Medulla oblongata (tissue), 1 donor: ENCODE measurements around the gene LYPD6B.

ENCODE experiments used
- DNase-seq: peaks from one replicate; pipeline ENCODE4 v3.0.0-alpha.2; 2015; ENCODE audit errors: extremely low spot score

Gene LYPD6B

GRCh38 chr2:149112068-149112467 is 73.6 kb downstream of the LYPD6B start:
- no peak for DNase-seq

- no peak for DNase-seq
These were observed 74.2 kb downstream of the LYPD6B start for GRCh38 chr2:149112713-149113112.

DNA sequence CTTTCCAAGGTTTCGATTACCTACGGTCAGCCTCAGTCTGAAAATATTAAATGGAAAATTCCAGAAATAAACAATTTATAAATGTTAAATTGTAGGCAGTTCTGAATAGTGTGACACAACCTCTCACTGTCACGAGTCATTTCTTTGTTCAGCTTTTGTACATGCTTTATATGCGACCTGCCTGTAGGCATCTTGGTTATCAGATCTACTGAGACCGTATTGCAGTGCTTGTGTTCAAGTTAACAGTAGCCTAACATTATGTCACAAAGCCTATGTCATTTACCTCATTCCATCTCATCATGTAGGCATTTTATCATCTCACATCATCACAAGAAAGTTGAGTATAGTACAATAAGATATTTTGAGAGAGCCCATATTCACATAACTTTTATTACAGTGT is 77.3 kb downstream of the LYPD6B start:
- no peak for DNase-seq

DNA sequence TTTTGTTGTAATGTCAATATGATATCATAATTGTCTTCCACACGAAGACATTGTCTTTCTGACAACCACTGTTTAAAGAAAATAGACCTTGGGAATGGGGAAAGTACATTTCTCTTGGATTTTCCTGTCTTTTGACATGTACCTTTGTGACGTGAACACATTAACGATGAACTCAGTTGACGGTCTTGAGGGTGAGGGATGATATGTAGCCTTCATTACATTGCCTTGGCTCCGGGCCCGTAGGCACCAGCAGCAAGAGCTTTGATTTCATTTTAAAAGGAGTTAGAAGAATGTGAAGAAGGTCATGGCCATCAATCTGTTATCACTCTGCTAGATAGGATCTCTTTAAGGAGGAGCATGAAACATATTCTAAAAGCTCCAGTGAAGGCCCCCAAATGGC is 80.9 kb downstream of the LYPD6B start:
- no peak for DNase-seq

DNA sequence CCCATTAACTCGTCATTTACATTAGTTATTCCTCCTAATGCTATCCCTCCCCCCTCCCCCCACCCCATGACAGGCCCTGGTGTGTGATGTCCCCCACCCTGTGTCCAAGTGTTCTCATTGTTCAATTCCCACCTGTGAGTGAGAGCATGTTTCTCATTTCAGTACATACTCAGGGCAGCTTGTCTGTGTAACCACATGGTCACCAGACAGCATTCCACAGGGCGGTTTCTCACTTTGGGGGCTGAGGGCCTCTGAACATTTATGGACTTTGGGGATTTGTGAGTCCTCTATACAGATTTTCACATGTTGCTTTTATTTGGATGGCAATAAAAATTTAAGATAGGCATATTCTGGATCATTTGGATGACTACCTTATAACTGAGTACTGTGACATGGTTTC is 84.0 kb downstream of the LYPD6B start:
- DNase-seq, result no peak

DNA sequence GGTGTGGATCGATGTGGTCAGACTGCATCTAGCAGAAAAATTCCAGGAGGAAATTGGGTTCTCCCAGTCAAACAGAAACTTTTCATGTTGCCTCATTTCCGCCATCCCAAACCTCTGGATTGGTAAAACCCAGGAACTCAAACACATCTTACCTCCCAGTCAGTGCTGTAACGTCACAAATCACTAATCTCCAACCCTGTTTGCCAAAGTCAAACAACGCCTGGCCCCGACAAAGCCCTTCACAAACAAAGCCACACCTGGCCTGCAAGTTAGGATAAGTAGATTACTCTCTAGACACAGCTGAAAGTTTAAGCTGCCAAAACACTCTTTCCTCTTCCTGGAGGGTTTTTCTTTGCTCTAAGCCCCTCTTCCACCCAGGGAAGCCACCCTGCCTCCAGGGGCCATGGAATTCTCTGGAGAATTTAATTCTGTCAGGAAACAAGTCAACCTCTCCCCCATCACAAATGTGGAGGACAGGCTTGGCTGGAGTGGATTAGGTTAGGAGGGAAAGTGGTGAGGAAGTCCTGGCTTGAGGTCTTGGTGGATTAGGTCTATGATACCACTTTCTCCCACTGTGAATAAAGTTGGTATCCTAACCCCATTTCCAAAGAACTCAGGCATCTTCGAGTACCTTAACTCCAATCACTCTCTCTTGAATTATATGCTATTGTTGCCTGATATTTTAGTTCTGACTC is 86.7 kb downstream of the LYPD6B start:
- no peak for DNase-seq

DNA sequence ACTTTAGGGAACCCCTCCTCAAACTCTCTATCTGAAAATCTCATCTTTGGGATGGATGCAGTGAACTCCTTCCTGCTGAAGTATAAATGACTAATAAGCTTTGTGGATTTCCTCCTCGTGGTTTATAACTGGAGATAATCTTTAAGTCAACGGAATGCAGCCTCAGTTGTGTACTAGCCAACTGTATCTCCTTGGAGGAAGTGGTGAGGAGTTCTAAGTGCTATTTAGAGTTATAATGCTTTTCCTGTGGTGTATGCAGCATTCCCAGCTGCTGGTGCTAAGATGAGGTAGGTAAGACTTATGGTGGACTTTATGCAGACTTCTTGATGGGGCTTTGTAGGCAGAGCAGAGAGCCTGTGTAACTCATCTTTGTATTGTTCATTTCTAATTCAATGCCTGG is 90.9 kb downstream of the LYPD6B start:
- no peak for DNase-seq

- no peak for DNase-seq
These were observed 93.8 kb downstream of the LYPD6B start for GRCh38 chr2:149132339-149132738.

- no peak for DNase-seq
These were observed 94.4 kb downstream of the LYPD6B start for GRCh38 chr2:149132901-149133300.

- DNase-seq, result no peak
These were observed 95.9 kb downstream of the LYPD6B start for GRCh38 chr2:149134335-149134923.

- DNase-seq, result no peak
These were observed 97.6 kb downstream of the LYPD6B start for GRCh38 chr2:149136111-149136510.

- DNase-seq, result no peak
These were observed 102.5 kb downstream of the LYPD6B start for GRCh38 chr2:149141046-149141445.

GRCh38 chr2:149143734-149144133 is 105.2 kb downstream of the LYPD6B start:
- DNase-seq, result no peak

GRCh38 chr2:149145314-149146295 is 107.1 kb downstream of the LYPD6B start:
- DNase-seq, result no peak

GRCh38 chr2:149146876-149147275 is 108.4 kb downstream of the LYPD6B start:
- DNase-seq, result no peak

DNA sequence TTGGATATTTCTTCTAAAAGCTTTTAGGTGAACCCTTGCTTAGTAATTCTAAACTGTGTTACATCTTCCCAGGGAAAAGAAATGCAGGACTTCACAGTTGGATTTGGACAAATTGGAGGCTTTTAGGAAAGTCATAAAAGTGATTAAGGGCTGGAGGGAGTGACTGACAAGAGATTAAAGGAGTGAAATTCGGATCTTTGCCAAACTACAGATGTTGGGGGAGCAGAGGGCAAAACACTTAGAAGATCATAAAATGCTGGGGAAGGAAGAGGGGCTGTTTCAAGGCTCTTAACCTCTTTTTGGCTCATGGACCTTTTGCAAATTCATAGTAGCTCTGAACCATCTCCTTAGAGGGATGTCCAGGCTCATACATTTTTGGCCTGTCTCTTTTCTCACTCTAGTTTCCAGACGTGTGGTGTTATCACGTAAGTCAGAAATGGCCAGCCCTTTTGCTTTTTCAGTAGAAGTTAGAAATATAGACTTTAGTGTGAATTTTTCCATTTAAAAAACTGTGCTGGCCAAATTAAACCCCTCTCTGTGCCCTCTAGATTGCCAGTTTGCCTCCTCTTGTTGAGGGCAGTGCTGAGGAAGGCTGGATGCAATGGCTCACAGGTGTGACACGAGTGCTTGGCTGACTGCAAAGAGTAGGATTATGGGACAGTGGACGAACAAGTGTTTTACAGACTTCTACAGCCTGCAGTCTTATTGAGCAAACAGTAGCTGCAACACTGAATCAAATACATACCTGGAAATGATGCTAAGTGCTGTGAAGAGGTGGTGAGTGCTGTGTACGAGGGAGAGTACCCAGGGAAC is 109.9 kb downstream of the LYPD6B start:
- DNase-seq, result no peak

DNA sequence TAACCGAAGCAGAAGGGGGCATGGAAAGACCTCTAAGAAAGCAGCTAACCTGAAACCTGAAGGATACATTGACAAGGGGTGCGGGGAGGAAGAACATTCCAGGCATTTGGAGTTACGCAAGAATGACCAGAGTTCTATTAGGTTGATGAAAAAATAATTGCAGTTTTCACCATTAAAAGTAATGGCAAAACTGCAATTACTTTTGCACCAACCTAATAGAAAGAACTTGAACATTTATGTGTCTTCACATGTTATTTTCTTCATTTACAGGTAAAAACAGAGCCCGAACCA is 110.5 kb downstream of the LYPD6B start:
- DNase-seq, result no peak

DNA sequence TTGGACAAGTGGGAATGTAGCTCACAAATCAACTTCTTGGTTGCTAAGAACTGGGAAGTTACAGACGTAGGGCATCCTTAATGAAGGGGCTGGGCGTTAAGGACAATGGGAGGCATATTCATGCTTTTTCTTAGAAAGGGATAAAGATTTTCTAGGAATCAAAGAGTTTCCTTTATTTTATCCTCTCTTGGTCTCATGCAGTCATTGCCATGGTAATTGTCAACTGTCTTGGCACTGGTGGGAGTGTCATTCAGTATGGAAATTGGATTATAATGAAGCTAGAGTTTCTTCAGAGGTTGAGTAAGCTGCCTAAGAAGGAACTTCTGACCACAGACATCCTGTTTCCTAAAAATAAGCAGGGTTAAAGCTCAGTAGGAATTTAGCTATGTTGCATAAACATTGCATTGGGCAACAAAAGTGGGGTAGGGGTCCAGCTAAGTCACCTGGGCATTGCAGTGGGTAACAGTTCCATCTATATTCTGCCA is 114.0 kb downstream of the LYPD6B start:
- peak; percentile 23 for DNase-seq

DNA sequence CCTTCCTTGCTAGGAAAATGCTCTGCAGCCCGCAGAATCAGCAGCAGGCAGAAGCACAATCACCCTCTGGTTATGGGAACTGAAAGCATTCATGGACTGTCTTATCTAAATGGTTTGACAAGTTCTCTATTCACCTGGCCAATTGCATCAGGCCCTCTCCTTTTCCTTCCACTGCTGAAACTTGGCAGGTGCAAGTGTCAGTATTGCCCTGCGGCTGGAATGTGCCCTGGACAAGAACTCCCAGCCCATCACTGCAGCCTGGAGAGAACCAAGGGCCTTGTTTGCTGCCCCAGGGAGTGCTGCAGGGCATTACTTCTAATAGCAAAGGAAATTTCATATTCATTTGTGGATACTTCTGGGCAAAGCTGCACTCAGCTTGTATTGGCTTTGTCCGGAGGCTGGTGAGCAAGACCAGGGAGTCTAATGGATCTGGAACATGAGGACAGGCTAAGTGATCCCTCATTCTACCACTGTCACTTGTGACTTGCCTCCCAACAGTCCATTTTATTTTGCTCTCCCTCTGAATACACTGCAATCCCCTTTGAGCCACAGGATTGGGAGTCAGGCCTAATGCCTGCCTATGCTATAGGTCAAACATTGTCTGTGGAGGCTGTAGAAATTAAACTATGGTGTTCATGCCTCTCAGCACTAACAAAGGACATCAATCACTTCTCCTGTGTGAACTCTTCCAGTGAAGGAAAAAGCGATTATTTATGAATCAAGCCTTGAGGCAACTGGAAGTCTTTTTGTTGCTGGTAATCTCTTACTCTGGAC is 116.9 kb downstream of the LYPD6B start:
- DNase-seq, result peak; percentile 22

DNA sequence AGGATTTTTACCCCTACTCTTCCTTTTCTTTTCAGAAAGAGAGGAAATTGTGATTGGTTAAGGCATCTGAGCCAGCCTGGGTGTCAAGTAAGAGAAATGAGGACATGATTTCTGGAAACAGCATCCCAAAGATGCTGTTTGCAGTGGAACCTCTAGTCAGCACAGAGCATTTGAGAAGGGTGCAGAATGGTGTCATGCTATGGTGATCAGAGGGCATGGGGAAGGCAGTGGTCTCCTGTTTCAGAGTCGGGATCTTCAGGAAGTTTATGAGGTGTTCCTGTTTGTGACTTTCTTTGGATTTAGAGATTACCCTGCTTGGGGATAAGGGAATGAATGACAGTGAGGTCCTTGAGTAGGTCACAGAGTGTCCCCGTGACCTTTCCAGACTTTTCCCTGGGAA is 117.5 kb downstream of the LYPD6B start:
- no peak for DNase-seq
